ENCODE results near the gene KDM6A.
"Not testable (repeated sequence)": the region's sequence is repeated elsewhere in the genome, so short reads cannot be mapped to it uniquely, and the experiment has no call there.

KDM6A gene

GRCh38 chrX:44957848-44958247, 84.9 kb downstream of the KDM6A start:
- in situ Hi-C loops (cut with MboI; ENCODE audit: low sequenced_read_pairs) = no loop called here

- in situ Hi-C loops (cut with MboI; ENCODE audit: low sequenced_read_pairs) = no loop called here
Observed at GRCh38 chrX:44958480-44958879, 85.5 kb downstream of the KDM6A start.

- in situ Hi-C loops (cut with MboI; ENCODE audit: low sequenced_read_pairs) = no loop called here
Observed at GRCh38 chrX:44961817-44962607, 89.0 kb downstream of the KDM6A start.

- in situ Hi-C loops (cut with MboI; ENCODE audit: low sequenced_read_pairs) = no loop called here
Observed at GRCh38 chrX:44962944-44963343, 90.0 kb downstream of the KDM6A start.

DNA sequence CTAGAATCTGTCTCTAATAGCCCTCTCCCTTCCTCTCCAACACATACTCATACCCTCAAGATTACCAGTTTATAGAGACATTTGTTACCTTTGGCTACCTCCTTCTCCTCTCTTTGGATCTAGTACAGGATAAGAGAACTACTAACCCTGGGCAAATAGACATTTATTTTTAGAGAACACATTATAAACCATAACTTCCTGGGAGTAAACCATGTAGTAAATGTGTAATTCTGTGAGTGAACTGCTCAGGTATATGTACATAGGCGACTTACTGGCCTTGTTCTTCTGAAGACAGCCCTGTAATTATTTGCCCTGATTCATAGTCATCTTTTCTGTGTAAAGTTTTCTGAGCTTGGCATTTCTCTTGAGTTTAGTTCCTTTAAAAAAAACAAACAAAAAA, 94.2 kb downstream of the KDM6A start:
- in situ Hi-C loops (cut with MboI; ENCODE audit: low sequenced_read_pairs) = no loop called here

GRCh38 chrX:44970709-44971108, 97.7 kb downstream of the KDM6A start:
- in situ Hi-C loops (cut with MboI; ENCODE audit: low sequenced_read_pairs) = no loop called here

DNA sequence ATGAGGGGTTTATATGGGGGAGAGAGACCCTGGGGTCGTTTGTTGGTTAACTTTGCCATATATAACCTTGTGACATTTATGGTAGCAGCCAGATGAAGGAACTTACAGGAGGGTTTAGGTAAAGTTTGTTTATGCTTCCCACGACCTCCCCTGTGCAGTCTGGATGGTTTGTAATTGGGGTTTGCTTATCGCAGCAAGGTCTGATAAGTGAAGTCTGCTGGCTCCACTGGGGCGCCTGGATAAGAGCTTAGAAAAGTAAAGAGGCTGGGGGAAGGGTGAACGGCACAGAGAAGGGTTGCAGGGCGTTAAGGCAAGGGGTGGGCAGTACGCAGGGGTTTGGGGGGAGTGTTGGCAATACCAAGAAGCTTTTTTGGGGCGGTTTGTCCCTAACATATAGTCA, 98.7 kb downstream of the KDM6A start:
- in situ Hi-C loops (cut with MboI; ENCODE audit: low sequenced_read_pairs) = no loop called here

- in situ Hi-C loops (cut with MboI; ENCODE audit: low sequenced_read_pairs) = no loop called here
Observed at GRCh38 chrX:44972132-44972531, 99.1 kb downstream of the KDM6A start.

- in situ Hi-C loops (cut with MboI; ENCODE audit: low sequenced_read_pairs) = no loop called here
Observed at GRCh38 chrX:44973420-44973932, 100.5 kb downstream of the KDM6A start.

- in situ Hi-C loops (cut with MboI; ENCODE audit: low sequenced_read_pairs) = no loop called here
Observed at GRCh38 chrX:44974451-44974850, 101.5 kb downstream of the KDM6A start.

- in situ Hi-C loops (cut with MboI; ENCODE audit: low sequenced_read_pairs) = no loop called here
Observed at GRCh38 chrX:44975666-44976263, 102.8 kb downstream of the KDM6A start.

DNA sequence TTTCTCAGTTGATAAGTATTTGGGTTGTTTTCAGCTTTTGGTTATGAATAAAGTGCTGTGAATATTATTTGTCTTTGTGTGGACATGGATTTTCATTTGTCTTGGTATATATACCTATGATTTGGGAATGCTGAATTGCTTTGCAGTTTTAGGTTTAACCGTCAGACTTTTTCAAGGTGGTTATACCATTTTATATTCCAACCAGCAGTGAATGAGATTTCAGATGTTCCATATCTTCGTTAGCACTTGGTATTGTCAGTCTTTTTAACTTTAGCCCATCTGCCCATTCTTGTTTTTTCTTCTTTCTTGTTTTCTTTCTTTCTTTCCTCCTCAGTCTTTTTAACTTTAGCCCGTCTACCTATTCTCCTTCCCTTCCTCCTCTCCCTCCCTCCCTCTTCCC, 106.0 kb downstream of the KDM6A start:
- in situ Hi-C loops (cut with MboI; ENCODE audit: low sequenced_read_pairs) = no loop called here

- in situ Hi-C loops (cut with MboI; ENCODE audit: low sequenced_read_pairs) = no loop called here
Observed at GRCh38 chrX:44980403-44980802, 107.4 kb downstream of the KDM6A start.

DNA sequence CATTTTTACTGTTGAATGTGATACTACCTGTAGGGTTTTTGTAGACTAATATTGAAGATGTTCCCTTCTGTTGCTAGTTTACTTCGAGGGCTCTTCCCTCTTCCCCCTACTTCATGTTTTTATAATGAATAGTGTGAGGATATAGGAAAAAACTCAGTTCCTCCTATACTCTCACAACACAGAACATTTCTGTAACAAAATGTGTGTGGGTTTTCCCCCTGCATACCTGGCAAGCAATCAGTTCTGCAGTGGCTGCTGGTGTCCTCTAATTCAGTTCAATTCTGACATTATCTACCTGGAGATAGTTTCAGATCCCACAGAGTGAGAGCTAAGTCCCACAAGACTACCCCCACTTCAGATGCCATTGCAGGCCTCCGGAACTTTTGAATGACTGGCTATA, 107.9 kb downstream of the KDM6A start:
- in situ Hi-C loops (cut with MboI; ENCODE audit: low sequenced_read_pairs) = no loop called here

DNA sequence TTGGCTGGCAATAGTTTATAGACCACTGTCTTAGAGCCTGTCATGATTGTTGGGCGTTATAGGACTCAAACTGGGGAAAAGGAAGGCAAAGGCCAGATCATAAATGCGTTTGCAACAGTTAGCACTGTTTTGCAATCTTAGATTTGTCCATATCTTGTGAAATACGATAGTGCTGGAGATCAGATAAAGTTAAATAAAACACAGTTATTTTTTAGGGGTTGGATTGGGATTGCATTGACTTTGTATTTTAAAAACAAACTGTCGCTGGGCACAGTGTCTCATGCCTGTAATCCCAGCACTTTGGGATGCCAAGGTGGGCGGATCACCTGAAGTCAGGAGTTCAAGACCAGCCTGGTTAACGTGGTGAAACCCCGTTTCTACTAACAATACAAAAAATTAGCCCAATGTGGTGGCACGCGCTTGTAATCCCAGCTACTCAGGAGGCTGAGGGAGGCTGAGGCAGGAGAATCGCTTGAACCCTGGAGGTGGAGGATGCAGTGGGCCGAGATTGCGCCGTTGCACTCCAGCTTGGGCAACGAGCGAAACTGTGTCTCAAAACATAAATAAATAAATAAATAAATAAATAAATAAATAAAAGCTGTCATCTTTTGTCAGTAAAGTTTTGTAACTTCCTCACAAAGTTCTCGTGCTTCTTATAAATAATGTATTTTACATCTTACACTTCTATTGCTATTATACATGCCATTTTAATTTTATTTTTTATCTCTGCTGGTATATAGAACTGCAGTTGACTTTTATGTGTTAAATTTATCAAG, 117.2 kb downstream of the KDM6A start:
- in situ Hi-C loops (cut with MboI; ENCODE audit: low sequenced_read_pairs) = no loop called here

DNA sequence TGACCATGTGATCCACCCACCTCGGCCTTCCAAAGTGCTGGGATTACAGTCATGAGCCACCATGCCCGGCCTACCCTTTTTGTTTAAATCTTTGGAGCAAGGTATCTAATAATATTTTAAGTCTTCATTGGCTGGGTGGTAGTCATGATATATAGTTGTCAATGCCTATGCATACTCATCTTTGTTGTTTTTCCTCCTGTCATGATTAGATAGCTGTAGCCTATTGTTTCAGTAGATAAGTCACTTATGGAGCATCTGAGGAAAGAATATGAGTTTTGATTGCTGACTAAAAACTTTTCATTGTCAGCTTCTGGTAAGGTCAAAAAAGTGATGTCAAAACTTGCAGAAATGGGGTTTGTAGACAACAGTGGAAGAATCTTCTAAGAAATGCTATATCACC, 119.8 kb downstream of the KDM6A start:
- in situ Hi-C loops (cut with MboI; ENCODE audit: low sequenced_read_pairs) = no loop called here

- in situ Hi-C loops (cut with MboI; ENCODE audit: low sequenced_read_pairs) = no loop called here
Observed at GRCh38 chrX:44996277-44996676, 123.3 kb downstream of the KDM6A start.

DNA sequence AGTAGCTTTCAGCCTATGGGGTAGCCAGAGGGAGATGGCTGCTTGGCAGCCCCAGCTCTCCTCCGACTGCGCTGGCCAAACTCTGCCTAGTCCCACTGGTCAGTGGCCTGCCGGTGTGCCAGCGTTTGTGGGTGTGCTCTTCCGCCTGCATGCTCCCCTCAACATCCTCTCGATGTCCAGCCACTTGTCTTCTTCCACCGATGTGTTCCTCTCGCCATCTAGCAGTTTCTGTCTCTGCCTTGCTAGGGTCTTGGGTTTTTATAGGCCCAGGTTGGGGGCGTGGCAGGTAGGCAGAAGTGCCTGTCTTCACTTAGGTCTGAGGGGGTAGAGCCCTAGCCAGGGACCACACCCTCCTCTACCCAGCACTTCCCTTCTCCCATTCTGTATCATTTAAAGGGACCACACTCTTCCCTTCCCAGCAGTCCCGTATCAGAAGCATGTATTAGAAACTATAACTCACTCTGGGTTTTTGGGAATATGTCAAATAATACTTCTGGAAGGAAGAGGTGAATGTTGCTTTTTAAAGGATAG, 124.4 kb downstream of the KDM6A start:
- in situ Hi-C loops (cut with MboI; ENCODE audit: low sequenced_read_pairs) = no loop called here

DNA sequence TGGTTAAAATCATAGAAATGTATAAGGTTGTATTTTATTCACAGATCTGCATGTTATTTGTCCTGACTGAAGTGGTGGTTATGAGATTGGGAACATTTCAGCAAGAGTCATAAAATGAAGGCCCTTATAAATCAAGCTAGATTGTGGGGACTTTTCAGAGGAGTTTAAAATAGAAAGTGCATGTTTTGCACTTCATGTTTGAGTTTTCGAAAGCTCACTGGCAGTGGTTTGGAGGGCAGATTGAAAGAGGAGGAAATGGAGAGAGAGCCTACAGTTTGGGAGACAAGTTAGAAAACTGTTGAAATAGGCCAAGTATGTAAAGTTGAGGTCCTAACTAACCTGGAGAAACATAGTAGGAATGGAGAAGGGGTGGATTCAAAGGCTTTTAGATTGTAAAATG, 124.9 kb downstream of the KDM6A start:
- in situ Hi-C loops (cut with MboI; ENCODE audit: low sequenced_read_pairs) = no loop called here

DNA sequence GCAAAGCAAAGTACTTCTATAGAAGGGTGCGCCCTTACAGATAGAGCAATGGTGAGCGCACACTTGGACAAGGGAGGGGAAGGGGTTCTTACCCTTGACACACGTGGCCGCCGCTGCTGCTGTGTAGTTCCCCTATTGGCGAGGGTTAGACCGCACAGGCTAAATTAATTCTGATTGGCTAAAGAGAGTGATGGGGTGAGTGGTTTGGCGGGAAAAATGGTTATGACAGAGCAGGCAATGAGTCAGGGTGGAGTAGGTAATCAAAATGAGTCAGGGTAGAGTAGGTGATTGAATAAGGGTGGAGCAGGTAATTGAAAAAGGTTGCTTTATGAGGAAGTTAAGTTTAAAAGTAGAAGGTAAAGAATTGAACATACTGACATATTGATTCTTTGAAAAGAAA, 126.2 kb downstream of the KDM6A start:
- in situ Hi-C loops (cut with MboI; ENCODE audit: low sequenced_read_pairs) = not testable (repeated sequence)

DNA sequence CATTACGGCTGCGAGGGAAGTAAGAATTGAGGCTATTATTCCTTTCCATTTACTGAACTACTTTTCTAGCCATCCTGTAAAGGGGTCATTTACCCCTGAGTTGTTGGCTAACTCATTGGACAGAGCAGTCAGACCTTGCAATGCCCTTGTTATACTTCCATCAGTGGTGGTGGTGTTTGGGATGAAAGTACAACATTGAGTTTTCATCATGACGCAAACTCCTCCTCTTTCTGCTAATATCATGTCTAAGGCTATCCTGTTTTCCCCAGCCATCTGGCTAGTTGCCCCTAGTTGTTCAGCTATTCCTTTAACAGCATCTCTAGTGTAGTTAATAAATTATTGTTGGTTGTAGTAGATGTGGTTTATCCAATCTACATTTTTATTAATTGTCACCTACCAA, 126.9 kb downstream of the KDM6A start:
- in situ Hi-C loops (cut with MboI; ENCODE audit: low sequenced_read_pairs) = not testable (repeated sequence)

Measured in HL-60/S4 treated with phorbol 12-myristate 13-acetate at 8.2 ng/mL for 4 days and 3 days (cell line).